A673 (cell line): ENCODE measurements around the gene PAK1. TPM values are rescaled to one million over a fixed set of nuclear protein-coding genes. Genes with fewer than 3 reads are reported as not detected.
"Not testable (repeated sequence)": the region's sequence is repeated elsewhere in the genome, so short reads cannot be mapped to it uniquely, and the experiment has no call there.

ENCODE experiments used
- BruUV-seq: library from RNA; stranded (reverse); fragments of 400-500 nt; replicated peaks from 2 replicates; lab custom pipeline; 2021; lab: Mats Ljungman, UMichigan
- CTCF ChIA-PET: fragments of 300-600 bp; sonication (Branson Sonifier 250); formaldehyde crosslinking; loops from one replicate; lab custom pipeline; 2022; ENCODE audit warnings: antibody characterized with exemption; lab: Charles Lee
- POLR2A ChIA-PET: fragments of 300-600 bp; sonication (Branson Sonifier 250); formaldehyde crosslinking; loops from one replicate; lab custom pipeline; 2022; ENCODE audit warnings: antibody characterized with exemption; ENCODE audit not compliant: low non-redundant PET; lab: Charles Lee
- DNase-seq: peaks from one replicate; pipeline ENCODE4 v3.0.0-alpha.2; 2015; ENCODE audit warnings: low spot score
- H3K27ac ChIP-seq: fragments of 200-600 bp; sonication (generic); 2 replicates; pipeline ENCODE4 v1.5.1; 2016; ENCODE audit warnings: mixed run types, low read depth, mild to moderate bottlenecking, mixed read lengths, antibody characterized with exemption, low read length; ENCODE audit not compliant: poor library complexity, severe bottlenecking
- H3K27me3 ChIP-seq: fragments of 200-600 bp; sonication (generic); replicated peaks from 2 replicates; pipeline ENCODE4 v1.6.1; 2017; ENCODE audit warnings: mixed run types, low read depth, mild to moderate bottlenecking, mixed read lengths, antibody characterized with exemption, low read length; ENCODE audit not compliant: insufficient read depth, poor library complexity
- H3K36me3 ChIP-seq: fragments of 200-600 bp; sonication (generic); 2 replicates; pipeline ENCODE4 v1.6.1; 2016; ENCODE audit warnings: mixed run types, mild to moderate bottlenecking, mixed read lengths, antibody characterized with exemption, low read length; ENCODE audit not compliant: insufficient read depth, poor library complexity, severe bottlenecking
- H3K4me1 ChIP-seq: fragments of 200-600 bp; sonication (generic); 2 replicates; pipeline ENCODE4 v1.6.1; 2017; ENCODE audit warnings: mixed run types, mild to moderate bottlenecking, mixed read lengths, antibody characterized with exemption, low read length; ENCODE audit not compliant: insufficient read depth, poor library complexity, severe bottlenecking
- H3K4me3 ChIP-seq: fragments of 200-600 bp; sonication (generic); 2 replicates; pipeline ENCODE4 v1.5.1; 2016; ENCODE audit warnings: low read depth, mixed run types, mild to moderate bottlenecking, mixed read lengths, low read length; ENCODE audit not compliant: poor library complexity, severe bottlenecking
- H3K9me3 ChIP-seq: fragments of 200-600 bp; sonication (generic); 2 replicates; pipeline ENCODE4 v1.6.1; 2016; ENCODE audit warnings: mixed run types, low read depth, mild to moderate bottlenecking, mixed read lengths, antibody characterized with exemption, low read length; ENCODE audit not compliant: poor library complexity, severe bottlenecking
- EZH2 ChIP-seq: fragments of 200-600 bp; sonication (generic); IDR thresholded peaks from 2 replicates; pipeline ENCODE4 v1.6.1; 2017; ENCODE audit warnings: borderline replicate concordance, low read depth, mild to moderate bottlenecking, mixed read lengths, antibody characterized with exemption, low read length; ENCODE audit not compliant: poor library complexity, severe bottlenecking
- intact Hi-C: fragments of 100-400 bp; cut with micrococcal nuclease; formaldehyde crosslinking; loops from one replicate; pipeline ENCODE4 v1.10.0; 2022; ENCODE audit not compliant: unreplicated experiment
- total RNA-seq: library from RNA; stranded (reverse); gene quantifications from 2 replicates; pipeline ENCODE4 v1.2.3, GENCODE V29; 2021
- TF ChIP-seq, protein P1 (sequence below): fragments of 300-800, 200-600 bp; sonication (generic); conservative IDR thresholded peaks from 2 replicates; pipeline ENCODE4 v1.5.1; 2017; ENCODE audit warnings: low read depth, mild to moderate bottlenecking, antibody characterized with exemption, low read length, moderate library complexity, mixed read lengths

Gene PAK1
- total RNA-seq, 1 experiment from 2014 or later: 44.2 TPM

DNA sequence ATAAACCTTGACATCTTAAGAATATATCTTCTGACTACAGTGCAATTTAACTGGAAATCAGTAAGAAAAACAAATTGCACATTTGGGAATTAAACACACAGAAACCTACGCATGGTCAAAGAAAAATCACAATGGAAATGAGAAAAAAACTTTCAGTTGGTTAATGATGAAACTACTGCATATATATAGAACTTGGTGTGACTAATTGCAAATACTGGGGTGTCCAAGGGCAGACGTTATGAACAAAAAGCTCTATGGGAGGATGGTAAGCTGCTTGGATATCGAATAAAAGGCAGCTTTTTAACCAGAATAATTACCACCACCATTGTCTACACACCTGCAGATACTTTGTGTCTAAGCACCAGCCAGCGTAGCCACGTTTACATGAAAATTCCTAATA, 173.2 kb downstream of the PAK1 start:
- intact Hi-C loops: no loop called here

DNA sequence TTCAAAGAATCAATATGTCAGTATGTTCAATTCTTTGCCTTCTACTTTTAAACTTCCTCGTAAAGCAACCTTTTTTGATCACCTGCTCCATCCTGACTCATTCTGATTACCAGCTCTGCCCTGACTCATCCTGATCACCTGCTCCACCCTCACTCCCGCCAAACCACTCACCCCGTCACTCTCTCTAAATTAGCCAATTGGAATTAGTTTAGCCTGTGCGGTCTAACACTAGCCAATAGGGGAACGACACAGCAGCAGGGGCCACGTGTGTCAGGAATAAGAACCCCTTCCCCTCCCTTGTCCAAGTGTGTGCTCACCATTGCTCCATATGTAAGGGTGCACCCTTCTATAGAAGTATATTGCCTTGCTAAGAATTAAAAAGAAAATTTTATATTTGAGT, 173.9 kb downstream of the PAK1 start:
- BruUV-seq, H3K9me3 ChIP-seq, intact Hi-C loops, H3K27ac ChIP-seq, H3K27me3 ChIP-seq, POLR2A ChIA-PET, H3K36me3 ChIP-seq, DNase-seq, H3K4me1 ChIP-seq, CTCF ChIA-PET, H3K4me3 ChIP-seq: not testable (repeated sequence)

More for the DNA sequence above, 173.2 kb downstream of the PAK1 start:
- no TSS peak for BruUV-seq
- POLR2A ChIA-PET: no interaction called here
- H3K4me3 ChIP-seq: no peak overlapping the region
- no peak for DNase-seq
- no peaks in the 10 kb centered on the region for H3K27me3 ChIP-seq
- no peaks in the 10 kb centered on the region for H3K36me3 ChIP-seq
- CTCF ChIA-PET: no interaction called here
- H3K27ac ChIP-seq: no peak overlapping the region
- no peaks in the 10 kb centered on the region for H3K4me1 ChIP-seq
- TF ChIP-seq, protein P1, sequence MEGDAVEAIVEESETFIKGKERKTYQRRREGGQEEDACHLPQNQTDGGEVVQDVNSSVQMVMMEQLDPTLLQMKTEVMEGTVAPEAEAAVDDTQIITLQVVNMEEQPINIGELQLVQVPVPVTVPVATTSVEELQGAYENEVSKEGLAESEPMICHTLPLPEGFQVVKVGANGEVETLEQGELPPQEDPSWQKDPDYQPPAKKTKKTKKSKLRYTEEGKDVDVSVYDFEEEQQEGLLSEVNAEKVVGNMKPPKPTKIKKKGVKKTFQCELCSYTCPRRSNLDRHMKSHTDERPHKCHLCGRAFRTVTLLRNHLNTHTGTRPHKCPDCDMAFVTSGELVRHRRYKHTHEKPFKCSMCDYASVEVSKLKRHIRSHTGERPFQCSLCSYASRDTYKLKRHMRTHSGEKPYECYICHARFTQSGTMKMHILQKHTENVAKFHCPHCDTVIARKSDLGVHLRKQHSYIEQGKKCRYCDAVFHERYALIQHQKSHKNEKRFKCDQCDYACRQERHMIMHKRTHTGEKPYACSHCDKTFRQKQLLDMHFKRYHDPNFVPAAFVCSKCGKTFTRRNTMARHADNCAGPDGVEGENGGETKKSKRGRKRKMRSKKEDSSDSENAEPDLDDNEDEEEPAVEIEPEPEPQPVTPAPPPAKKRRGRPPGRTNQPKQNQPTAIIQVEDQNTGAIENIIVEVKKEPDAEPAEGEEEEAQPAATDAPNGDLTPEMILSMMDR: no peak
- TF ChIP-seq EZH2: no peak
- H3K9me3 ChIP-seq: no peaks in the 10 kb centered on the region

DNA sequence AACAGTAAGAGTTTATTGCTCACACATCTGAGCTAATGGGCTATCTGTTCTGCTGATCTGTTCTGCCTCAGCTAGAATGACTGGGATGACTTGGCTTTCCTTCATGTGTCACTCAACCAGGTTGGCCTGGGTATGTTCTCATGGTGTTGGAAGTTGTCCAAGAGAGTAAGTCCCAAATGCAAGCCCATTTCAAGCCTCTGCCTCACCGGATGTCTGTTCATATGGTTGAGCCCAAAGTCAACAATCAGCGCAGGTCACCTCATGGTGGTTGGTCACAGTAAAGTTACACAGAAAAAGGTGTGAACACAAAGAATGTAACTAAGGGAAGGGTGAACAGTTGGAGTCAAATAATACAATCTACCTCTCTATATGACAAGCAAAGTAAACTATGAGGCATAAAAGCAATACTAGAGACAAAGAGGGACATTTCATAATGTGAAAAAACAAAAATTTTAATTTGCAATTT, 174.3 kb downstream of the PAK1 start:
- H3K27me3 ChIP-seq: no peaks in the 10 kb centered on the region

More for the DNA sequence above, 174.3 kb downstream of the PAK1 start:
- intact Hi-C loops: no loop called here
- no peak overlapping the region for H3K27ac ChIP-seq
- no peak for DNase-seq
- POLR2A ChIA-PET: no interaction called here
- no peaks in the 10 kb centered on the region for H3K36me3 ChIP-seq
- H3K4me3 ChIP-seq: no peak overlapping the region
- no peaks in the 10 kb centered on the region for H3K4me1 ChIP-seq
- no TSS peak for BruUV-seq
- no peaks in the 10 kb centered on the region for H3K9me3 ChIP-seq
- TF ChIP-seq, protein P1: no peak
- no peak for TF ChIP-seq EZH2
- CTCF ChIA-PET: no interaction called here
